ENCODE measurements around the gene ENAM.
"Not testable (repeated sequence)": the region's sequence is repeated elsewhere in the genome, so short reads cannot be mapped to it uniquely, and the experiment has no call there.

Gene ENAM

DNA sequence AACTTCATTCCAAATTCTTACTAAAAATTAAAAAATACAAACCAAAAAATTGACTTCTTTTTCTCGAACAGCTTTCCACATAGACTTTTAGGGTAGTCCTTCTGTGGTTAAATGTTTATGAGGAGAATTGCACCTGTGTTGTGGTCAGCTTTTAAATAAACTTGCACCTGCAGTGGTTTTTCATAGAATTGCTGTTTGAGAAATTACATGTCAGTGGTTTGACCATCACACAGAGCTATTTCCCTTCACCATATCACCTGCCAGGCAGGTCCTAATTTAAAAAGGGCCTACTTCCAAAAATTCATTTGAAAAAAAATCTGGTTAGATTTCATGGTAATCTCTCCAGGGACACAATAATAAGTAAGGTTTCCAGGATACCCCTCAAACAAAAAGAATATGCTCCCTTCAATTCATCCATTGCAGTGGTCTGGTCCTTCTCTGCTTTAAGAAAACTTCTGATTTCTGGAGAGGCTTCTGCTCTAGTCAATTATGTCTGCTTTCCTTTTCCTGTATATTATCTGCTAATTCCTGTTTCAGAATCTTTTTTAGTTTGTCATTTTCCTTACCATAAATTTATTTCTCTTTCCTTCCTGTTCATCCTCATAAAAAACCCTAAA lies 49.9 kb downstream of the ENAM start:
- DNase-seq: no peak

DNA sequence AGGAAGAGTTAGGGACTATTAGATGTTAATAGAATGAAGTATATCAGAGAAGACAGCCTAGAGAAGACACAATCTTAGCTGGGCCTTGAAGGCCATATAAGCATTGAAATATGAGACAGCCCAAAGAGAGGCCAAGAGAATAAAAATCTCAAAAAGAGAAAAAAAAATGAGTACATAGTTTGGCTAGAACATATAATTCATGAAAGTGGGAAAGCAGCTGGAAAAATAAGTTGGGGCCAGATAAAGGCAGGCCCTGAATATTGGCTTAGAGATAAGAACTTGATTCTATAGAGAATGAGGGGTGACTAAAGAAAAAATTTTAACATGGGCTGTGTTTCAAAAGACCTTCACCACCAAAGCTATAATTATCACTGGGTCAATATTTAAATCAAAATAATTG lies 52.4 kb downstream of the ENAM start:
- no peak for DNase-seq

DNA sequence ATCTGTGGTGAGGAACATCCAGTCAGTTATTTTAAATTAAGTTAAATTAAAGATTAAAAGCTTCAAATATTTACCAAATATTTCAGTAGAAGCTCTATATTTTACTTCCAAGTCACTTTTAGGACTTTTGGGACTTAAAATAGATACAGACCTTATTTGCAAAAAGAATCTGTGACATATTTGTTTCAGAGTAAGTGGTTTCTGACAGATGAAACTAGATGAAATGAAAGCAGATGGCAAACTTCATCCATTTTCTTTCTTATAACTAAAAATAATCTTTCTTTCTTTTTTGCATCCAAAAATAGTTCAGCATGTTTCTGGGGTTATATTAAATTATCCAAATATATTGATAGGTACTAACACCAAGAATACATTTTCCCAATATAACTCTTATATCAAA lies 53.2 kb downstream of the ENAM start:
- no peak for DNase-seq

- not testable (repeated sequence) for DNase-seq
Observed at GRCh38 chr4:70682142-70682541, 53.6 kb downstream of the ENAM start.

- no peak for DNase-seq
Observed at GRCh38 chr4:70687392-70687791, 58.8 kb downstream of the ENAM start.

- DNase-seq: peak; percentile 99
Observed at GRCh38 chr4:70687821-70688794, 59.6 kb downstream of the ENAM start, which contains the start of gene UTP3. TSS of gene UTP3 (plus strand) at chr4:70688532. CDS start at chr4:70688678, 146 bp downstream.

DNA sequence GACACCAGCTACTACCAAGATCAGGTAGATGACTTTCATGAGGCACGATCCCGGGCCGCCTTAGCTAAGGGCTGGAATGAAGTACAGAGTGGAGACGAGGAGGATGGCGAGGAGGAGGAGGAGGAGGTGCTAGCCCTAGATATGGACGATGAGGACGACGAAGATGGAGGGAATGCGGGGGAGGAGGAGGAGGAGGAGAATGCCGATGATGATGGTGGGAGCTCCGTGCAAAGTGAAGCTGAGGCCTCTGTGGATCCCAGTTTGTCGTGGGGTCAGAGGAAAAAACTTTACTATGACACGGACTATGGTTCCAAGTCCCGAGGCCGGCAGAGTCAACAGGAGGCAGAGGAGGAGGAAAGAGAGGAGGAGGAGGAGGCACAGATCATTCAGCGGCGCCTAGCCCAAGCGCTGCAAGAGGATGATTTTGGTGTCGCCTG lies 60.3 kb downstream of the ENAM start:
- DNase-seq: no peak

DNA sequence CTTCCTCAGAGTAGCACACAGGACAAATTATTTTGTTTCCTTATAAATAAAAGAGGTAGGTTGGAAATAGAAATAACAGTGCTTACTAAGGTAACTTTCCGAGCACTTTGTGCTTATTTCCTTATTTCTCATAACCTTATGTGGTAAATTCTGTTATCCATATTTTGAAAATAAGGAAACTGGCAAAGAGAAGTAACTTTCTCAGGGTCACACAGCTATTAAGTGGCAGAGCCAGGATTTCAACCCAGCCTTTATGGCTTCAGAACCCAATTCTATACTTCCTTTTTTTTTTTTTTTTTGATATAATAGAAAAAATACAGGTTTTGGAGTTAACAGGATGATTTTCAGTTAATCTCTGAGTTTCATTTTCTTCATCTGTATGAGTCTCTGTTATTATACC lies 63.1 kb downstream of the ENAM start:
- no peak for DNase-seq

GRCh38 chr4:70694633-70695032 lies 66.1 kb downstream of the ENAM start:
- DNase-seq: not testable (repeated sequence)

All from retina (tissue), 1 donor.